NCI-H128 (cell line): ENCODE results near the gene CEP68.

Source experiments
- DNase-seq: peaks from one replicate; lab custom pipeline; 2025; ENCODE audit not compliant: unreplicated experiment; lab: John Stamatoyannopoulos, UW

CEP68 gene

GRCh38 chr2:65057391-65058052 is 1.3 kb downstream of the CEP68 start:
- DNase-seq = peak; percentile 25

- DNase-seq = no peak
These were observed 2.9 kb downstream of the CEP68 start for GRCh38 chr2:65059071-65059470.

- DNase-seq = no peak
These were observed 5.1 kb downstream of the CEP68 start for GRCh38 chr2:65061146-65061909.

GRCh38 chr2:65061910-65062339 is 5.7 kb downstream of the CEP68 start:
- DNase-seq = no peak

GRCh38 chr2:65062843-65063825 is 6.9 kb downstream of the CEP68 start:
- no peak for DNase-seq

- peak; percentile 28 for DNase-seq
These were observed 8.7 kb downstream of the CEP68 start for GRCh38 chr2:65064728-65065552.

GRCh38 chr2:65067806-65068553 is 11.8 kb downstream of the CEP68 start:
- DNase-seq = no peak

- DNase-seq = no peak
These were observed 13.2 kb downstream of the CEP68 start for GRCh38 chr2:65069439-65069824.

GRCh38 chr2:65070172-65070830 is 14.1 kb downstream of the CEP68 start:
- no peak for DNase-seq

GRCh38 chr2:65070856-65071255 is 14.6 kb downstream of the CEP68 start:
- no peak for DNase-seq

GRCh38 chr2:65071499-65072180 is 15.4 kb downstream of the CEP68 start:
- no peak for DNase-seq

GRCh38 chr2:65072181-65072970 is 16.2 kb downstream of the CEP68 start:
- no peak for DNase-seq

- no peak for DNase-seq
These were observed 17.8 kb downstream of the CEP68 start for GRCh38 chr2:65073879-65074565.

GRCh38 chr2:65075176-65075575 is 19.0 kb downstream of the CEP68 start:
- DNase-seq = no peak

GRCh38 chr2:65075605-65076344 is 19.6 kb downstream of the CEP68 start:
- no peak for DNase-seq

GRCh38 chr2:65076345-65076710 is 20.1 kb downstream of the CEP68 start:
- no peak for DNase-seq

GRCh38 chr2:65077898-65078297 is 21.7 kb downstream of the CEP68 start:
- no peak for DNase-seq
